Adrenal gland (tissue), 5 donors: ENCODE data around the gene CASS4.

Experiments
- CTCF ChIP-seq, 6 experiments: fragments of 450-650 bp in 4 of 6; fragments of 200-600 bp in 2 of 6; sonication (generic) in 1 of 6; IDR thresholded peaks; 1 replicate in 5 of 6; 2 replicates in 1 of 6; pipeline versions ENCODE4 v1.5.1 to v1.8.0; 2016 to 2021; ENCODE audit warnings: antibody characterized with exemption in 6 of 6, mild to moderate bottlenecking in 2 of 6, moderate library complexity in 1 of 6
- POLR2A ChIP-seq, 2 donors: fragments of 450-650 bp; IDR thresholded peaks; one replicate each; pipeline ENCODE4 v1.6.1; 2017; ENCODE audit warnings: antibody characterized with exemption in 2 of 2, mild to moderate bottlenecking in 2 of 2, moderate library complexity in 1 of 2
- donor health status: DM: no; HTN: no; CAD: no.

- TF ChIP-seq CTCF (IDR thresholded peaks at IDR 0.05): no peak
- no peak for TF ChIP-seq POLR2A (IDR thresholded peaks at IDR 0.05)
These were observed 18.9 kb downstream of the CASS4 start for GRCh38 chr20:56430957-56431356.
